T47D (cell line): ENCODE data around the gene SAG.
"Not testable (repeated sequence)": the region's sequence is repeated elsewhere in the genome, so short reads cannot be mapped to it uniquely, and the experiment has no call there.

Source experiments
- DNase-seq, 2 experiments: peaks; one replicate each; pipeline versions ENCODE4 v3.0.0 to v3.0.0-alpha.2; 2011 to 2012; ENCODE audit warnings: low read depth in 1 of 2, low spot score in 1 of 2
- JUND ChIP-seq: IDR thresholded peaks from 2 replicates; pipeline ENCODE4 v1.6.1; 2012; ENCODE audit warnings: low read depth
- in situ Hi-C: cut with HindIII; loops from 2 replicates; pipeline ENCODE4 v1.10.0; 2016; ENCODE audit warnings: low sequenced_read_pairs, low pct_unique_long_range_greater_than_20kb

The SAG gene

GRCh38 chr2:233369462-233369861 is 61.8 kb downstream of the SAG start:
- no peak for DNase-seq
- TF ChIP-seq JUND, result no peak

GRCh38 chr2:233369897-233370685 is 62.5 kb downstream of the SAG start:
- TF ChIP-seq JUND, result no peak
- in situ Hi-C loops, result no loop called here
- no peak for DNase-seq

More at GRCh38 chr2:233369462-233369861, 61.8 kb downstream of the SAG start:
- in situ Hi-C loops, result no loop called here

- TF ChIP-seq JUND, result no peak
- no peak for DNase-seq
- in situ Hi-C loops, result no loop called here
Measured at GRCh38 chr2:233371641-233372040, 64.0 kb downstream of the SAG start.

GRCh38 chr2:233372855-233373254 is 65.2 kb downstream of the SAG start:
- no peak for TF ChIP-seq JUND
- in situ Hi-C loops, result no loop called here
- no peak for DNase-seq

- no peak for DNase-seq
- in situ Hi-C loops, result no loop called here
- no peak for TF ChIP-seq JUND
Measured at GRCh38 chr2:233373316-233373715, 65.7 kb downstream of the SAG start.

GRCh38 chr2:233374776-233375175 is 67.2 kb downstream of the SAG start:
- DNase-seq, in situ Hi-C loops: not testable (repeated sequence)

GRCh38 chr2:233375490-233376314 is 68.1 kb downstream of the SAG start:
- no peak for DNase-seq
- no peak for TF ChIP-seq JUND
- in situ Hi-C loops, result no loop called here

- no peak for DNase-seq
- TF ChIP-seq JUND, result no peak
- in situ Hi-C loops, result no loop called here
Measured at GRCh38 chr2:233379034-233379433, 71.4 kb downstream of the SAG start.

- in situ Hi-C loops, result no loop called here
- TF ChIP-seq JUND, result no peak
- no peak for DNase-seq
Measured at GRCh38 chr2:233379441-233379840, 71.8 kb downstream of the SAG start.

GRCh38 chr2:233380132-233380895 is 72.7 kb downstream of the SAG start:
- in situ Hi-C loops, result no loop called here
- TF ChIP-seq JUND, result no peak
- no peak for DNase-seq

- in situ Hi-C loops, result no loop called here
- TF ChIP-seq JUND, result no peak
- DNase-seq, result no peak
Measured at GRCh38 chr2:233380995-233381637, 73.5 kb downstream of the SAG start.

GRCh38 chr2:233381638-233381995 is 74.0 kb downstream of the SAG start:
- in situ Hi-C loops, result no loop called here
- peak in 1 of 2 experiments; percentile 43 for DNase-seq
- TF ChIP-seq JUND, result no peak

GRCh38 chr2:233384015-233384414 is 76.4 kb downstream of the SAG start:
- no peak for TF ChIP-seq JUND
- no peak for DNase-seq
- in situ Hi-C loops, result no loop called here
